D341Med (cell line): ENCODE data around the gene TPM4.
"Not testable (repeated sequence)": the region's sequence is repeated elsewhere in the genome, so short reads cannot be mapped to it uniquely, and the experiment has no call there.

Experiments used
- DNase-seq: peaks from one replicate; pipeline ENCODE4 v3.0.0; 2012; ENCODE audit warnings: low spot score

TPM4 gene

GRCh38 chr19:16076154-16076957 lies at the start of gene TPM4:
Gene TPM4 (plus strand): TSS chr19:16076495. CDS start chr19:16076566, 71 bp downstream.
- DNase-seq = peak; percentile 87

GRCh38 chr19:16026756-16027155 lies 49.5 kb upstream of the TPM4 start:
- peak; percentile 14 for DNase-seq

DNA sequence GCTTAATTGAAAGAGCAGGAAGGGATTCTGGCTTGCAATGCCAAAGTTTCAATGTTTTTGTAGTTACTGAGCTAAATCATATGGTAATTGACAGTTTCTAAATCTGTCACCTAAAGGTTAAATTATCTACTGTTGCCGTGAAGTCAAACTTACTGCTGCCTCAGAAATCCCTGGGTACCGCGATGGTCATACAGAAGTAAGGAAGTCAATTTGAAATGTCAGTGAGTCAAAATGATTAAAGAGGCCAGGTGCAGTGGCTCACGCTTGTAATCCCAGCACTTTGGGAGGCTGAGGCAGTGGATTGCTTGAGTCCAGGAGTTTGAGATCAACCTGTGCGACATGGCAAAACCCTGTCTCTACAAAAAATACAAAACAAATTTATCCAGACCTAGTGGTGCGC lies 48.8 kb upstream of the TPM4 start:
- no peak for DNase-seq

- not testable (repeated sequence) for DNase-seq
These were observed 46.1 kb upstream of the TPM4 start for GRCh38 chr19:16030155-16030554.

- peak; percentile 14 for DNase-seq
These were observed 45.1 kb upstream of the TPM4 start for GRCh38 chr19:16030964-16031871.

DNA sequence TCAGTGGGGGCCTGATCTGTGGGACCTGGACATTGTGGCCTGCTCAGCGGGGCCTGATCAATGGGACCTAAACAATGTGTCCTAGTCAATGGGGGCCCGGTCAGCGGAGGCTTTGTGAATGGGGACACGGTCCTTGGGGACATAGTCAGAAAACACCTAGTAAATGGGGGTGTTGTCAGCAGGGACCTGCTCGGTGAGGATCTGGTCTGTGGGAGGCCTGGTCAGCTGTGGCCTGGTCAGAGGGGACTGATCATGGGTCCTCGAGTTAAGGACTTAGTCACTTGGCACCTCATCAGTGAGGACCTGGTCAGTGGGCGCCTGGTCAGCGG lies 44.5 kb upstream of the TPM4 start:
- peak; percentile 22 for DNase-seq

GRCh38 chr19:16032509-16033135 lies 43.7 kb upstream of the TPM4 start:
- peak; percentile 21 for DNase-seq

DNA sequence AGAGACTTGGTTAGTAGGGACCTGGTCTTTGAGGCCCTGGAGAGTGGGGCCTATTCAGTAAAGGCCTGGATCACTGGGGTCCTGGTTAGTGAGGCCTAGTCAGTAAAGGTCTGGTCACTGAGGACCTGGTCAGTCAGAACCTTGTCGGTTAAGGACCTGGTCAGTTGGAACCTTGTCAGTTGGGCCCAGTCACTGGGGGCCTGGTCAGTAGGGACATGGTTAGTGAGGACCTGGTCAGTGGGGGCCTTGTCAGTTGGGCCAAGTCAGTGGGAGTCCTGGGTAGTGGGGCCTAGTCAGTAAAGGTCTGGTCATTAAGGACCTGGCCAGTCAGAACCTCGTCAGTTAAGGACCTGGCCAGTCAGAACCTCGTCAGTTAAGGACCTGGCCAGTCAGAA lies 43.2 kb upstream of the TPM4 start:
- peak; percentile 15 for DNase-seq

GRCh38 chr19:16033721-16034120 lies 42.6 kb upstream of the TPM4 start:
- peak; percentile 22 for DNase-seq

- DNase-seq = peak; percentile 23
These were observed 42.1 kb upstream of the TPM4 start for GRCh38 chr19:16034180-16034579.

- peak; percentile 22 for DNase-seq
These were observed 41.2 kb upstream of the TPM4 start for GRCh38 chr19:16034958-16035560.

DNA sequence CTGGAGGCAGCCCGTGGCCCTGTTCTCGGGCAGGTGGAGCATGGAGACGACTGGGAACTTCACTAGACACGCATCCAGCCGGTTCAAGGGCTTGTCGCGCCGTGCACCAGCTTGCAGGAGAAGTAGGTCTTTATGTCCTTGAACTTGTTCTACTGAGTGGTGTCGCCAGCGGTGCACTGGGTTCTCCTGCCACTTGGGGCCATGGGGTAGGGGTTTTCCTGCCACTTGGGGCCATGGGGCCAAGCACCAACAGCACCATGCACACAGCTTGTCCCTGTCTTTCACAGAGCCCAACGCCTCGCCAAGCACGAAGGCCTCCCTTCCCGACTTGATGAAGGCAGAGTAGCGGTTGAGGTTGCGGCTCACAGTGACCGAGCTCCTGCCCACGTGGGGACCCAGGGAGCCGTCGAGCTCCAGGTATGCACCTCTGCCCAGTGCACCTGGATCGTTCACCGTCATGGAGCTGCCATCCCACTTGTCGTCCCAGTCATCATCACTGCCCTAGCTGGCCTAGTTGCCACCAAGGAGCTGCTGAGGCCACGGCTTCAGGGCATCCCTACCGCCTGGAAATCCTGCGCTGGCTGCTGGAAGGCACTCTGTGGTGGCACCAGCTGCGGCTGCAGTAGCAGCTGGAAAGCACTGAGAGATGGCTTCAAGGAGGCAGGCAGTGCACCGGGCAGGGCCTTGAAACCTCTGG lies 40.5 kb upstream of the TPM4 start:
- peak; percentile 14 for DNase-seq

DNA sequence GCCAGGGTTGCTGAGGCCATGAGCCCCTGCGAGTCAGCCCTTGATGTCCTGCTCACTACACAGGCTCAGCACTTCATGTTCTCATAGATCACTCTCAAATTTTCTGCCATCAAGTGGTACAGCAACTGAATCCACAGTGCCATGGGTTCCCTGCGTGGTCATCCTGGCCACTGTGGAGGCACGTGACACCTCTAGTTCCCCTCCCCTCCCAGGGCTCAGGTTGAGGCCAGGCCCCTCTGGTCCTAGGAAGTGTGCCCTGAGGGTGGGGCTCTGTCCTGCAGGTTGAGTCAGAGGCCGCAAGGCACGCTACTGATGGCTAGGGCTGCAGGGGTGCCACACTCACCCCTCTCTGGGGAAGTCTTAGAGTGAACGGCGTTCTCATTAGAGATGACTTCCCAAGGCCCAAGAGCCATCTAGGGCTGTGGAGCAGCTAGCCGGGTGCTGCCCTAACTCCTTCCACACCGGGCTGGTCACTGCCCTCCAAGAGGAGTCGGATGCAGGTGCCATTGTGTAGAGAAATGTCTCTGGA lies 39.8 kb upstream of the TPM4 start:
- DNase-seq = peak; percentile 24

- DNase-seq = peak; percentile 27
These were observed 39.4 kb upstream of the TPM4 start for GRCh38 chr19:16036941-16037340.

GRCh38 chr19:16037424-16038195 lies 38.7 kb upstream of the TPM4 start:
- DNase-seq = peak; percentile 29

DNA sequence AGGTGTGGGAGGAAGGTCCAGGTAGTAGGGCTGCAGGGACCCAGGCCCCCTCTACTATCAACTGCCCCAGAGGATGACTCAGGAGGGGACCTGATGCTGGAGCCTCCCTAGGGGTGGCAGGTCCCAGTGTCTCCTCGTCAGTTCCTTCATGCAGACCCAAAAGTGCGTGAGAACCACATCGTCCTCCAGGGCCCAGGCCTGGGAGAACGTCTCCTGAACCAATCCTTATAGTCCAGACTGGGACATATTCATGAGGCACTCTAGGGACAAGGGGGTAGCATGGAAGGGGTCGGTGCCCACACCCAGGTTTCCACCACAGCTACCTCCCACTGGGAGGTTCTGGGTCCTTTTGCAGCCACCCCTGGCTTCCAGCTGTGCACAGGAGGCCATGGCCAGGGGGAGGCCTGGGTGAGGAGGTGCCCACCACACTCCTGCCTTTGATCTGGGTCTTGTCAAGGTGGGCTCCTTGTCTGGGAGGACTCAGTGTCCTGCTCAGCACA lies 38.0 kb upstream of the TPM4 start:
- DNase-seq = peak; percentile 12

GRCh38 chr19:16039081-16039480 lies 37.2 kb upstream of the TPM4 start:
- peak; percentile 14 for DNase-seq

DNA sequence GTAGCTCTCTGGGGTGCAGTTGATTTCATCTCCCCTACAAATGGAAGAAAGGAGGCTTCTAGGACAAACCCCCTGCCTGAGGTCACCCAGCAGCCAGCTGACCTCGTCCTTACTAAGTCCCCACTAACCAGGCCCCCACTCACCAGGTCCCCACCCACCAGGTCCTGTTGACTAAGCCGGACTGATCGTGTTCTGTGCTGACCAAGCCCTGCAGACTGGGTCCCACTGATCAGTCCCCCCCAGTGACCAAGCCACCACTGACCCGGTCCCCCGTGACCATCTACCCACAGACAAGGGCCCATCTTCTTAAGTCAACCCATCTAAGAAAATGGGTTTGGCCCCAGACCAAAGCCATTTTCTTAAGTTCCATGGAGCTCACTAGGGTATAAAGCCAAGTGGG lies 36.8 kb upstream of the TPM4 start:
- DNase-seq = no peak

DNA sequence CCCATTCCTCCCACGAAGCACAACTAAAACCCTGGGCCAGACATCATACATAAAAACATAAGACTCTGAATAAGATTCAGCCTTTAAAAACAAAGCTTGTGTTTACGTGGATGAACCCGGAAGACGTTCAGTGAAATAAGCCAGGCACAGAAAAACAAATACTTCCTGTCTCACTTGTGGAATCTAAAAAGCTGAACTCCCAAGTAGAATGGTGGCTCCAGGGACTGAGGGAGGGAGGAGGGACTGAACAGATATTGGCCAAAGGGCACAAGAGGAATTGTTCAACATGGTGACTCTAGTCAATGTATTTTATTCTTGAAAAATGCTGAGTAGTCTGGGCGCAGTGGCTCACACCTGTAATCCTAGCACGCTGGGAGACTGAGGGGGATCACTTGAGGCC lies 35.7 kb upstream of the TPM4 start:
- no peak for DNase-seq

DNA sequence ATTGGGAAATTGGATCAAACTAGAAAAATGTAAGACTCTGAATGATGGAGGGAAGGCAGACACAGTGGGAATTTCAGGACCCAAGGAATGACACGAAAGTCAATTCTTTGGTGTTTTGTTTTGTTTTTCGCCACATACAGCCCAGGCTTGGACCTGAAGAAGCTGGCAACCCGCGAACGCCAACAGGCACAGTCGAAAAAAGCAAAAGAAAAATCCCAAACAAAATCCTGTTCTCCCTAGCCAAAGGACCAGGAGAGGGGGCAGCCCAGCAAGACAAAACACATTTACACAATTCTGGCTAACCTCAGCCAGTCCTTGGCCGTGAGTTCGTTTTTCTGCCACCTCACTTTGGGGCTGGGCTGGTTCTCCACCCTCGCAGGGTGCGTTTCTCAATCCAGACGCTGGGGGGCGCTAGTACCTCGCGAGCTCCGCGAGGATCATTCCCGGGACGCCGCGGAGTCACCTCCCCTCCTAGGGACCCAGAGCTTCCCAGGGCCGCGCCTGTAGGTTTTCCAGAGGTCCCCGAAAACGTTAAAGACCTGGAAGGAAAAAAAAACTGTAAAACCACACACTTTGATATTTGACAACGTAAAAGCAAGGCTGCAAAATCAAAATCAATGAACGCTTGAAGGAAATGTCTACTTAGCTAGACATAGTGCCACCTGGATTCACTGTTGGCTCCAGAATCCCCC lies 34.9 kb upstream of the TPM4 start:
- DNase-seq = peak; percentile 94
